PC-3 (cell line): ENCODE data around the gene OOSP3. TPM values are rescaled to one million over a fixed set of nuclear protein-coding genes. Genes with fewer than 3 reads are reported as not detected.

Source experiments
- ATAC-seq: fragments of 200-7000 bp; cut with Tn5 transposase; 2 replicates; pipeline ENCODE4 v1.9.1; 2020; ENCODE audit warnings: mild to moderate bottlenecking, moderate library complexity
- BruUV-seq: library from RNA; stranded (reverse); fragments of 400-500 nt; replicated peaks from 2 replicates; lab custom pipeline; 2021; lab: Mats Ljungman, UMichigan
- CTCF ChIA-PET: fragments of 300-600 bp; sonication (Branson Sonifier 250); formaldehyde crosslinking; loops from one replicate; lab custom pipeline; 2022; ENCODE audit warnings: antibody characterized with exemption; lab: Charles Lee
- POLR2A ChIA-PET: fragments of 300-600 bp; sonication (Branson Sonifier 250); formaldehyde crosslinking; loops from one replicate; lab custom pipeline; 2022; ENCODE audit warnings: antibody characterized with exemption; ENCODE audit not compliant: unreplicated experiment; lab: Charles Lee
- DNase-seq: peaks from one replicate; pipeline ENCODE4 v3.0.0-alpha.2; 2015
- H2AFZ ChIP-seq: fragments of 300-600 bp; sonication (generic); 2 replicates; pipeline ENCODE4 v1.6.0; 2016; ENCODE audit warnings: antibody characterized with exemption, low read length
- H3F3A ChIP-seq: fragments of 300-600 bp; sonication (generic); one replicate; pipeline ENCODE4 v1.6.0; 2017; ENCODE audit warnings: antibody characterized with exemption, low read length, control low read depth, mild to moderate bottlenecking; ENCODE audit not compliant: unreplicated experiment
- H3K27ac ChIP-seq: fragments of 300-600 bp; sonication (generic); 2 replicates; pipeline ENCODE4 v1.5.1; 2016; ENCODE audit warnings: mild to moderate bottlenecking, low read length
- H3K27me3 ChIP-seq: fragments of 300-600 bp; sonication (generic); 2 replicates; pipeline ENCODE4 v1.6.1; 2016; ENCODE audit warnings: low read length, mixed read lengths
- H3K36me3 ChIP-seq: fragments of 300-600 bp; sonication (generic); 2 replicates; pipeline ENCODE4 v1.6.1; 2016; ENCODE audit warnings: low read depth, mixed run types, low read length, mixed read lengths
- H3K4me1 ChIP-seq: fragments of 300-600 bp; sonication (generic); 2 replicates; pipeline ENCODE4 v1.5.1; 2016; ENCODE audit warnings: low read length; ENCODE audit not compliant: insufficient read depth
- H3K4me2 ChIP-seq: fragments of 300-600 bp; sonication (generic); 2 replicates; pipeline ENCODE4 v1.6.0; 2016; ENCODE audit warnings: low read length
- H3K4me3 ChIP-seq: fragments of 300-600 bp; sonication (generic); 2 replicates; pipeline ENCODE4 v1.5.1; 2016; ENCODE audit warnings: mild to moderate bottlenecking, low read length, mixed read lengths
- H3K79me2 ChIP-seq: fragments of 300-600 bp; sonication (generic); 2 replicates; pipeline ENCODE4 v1.6.1; 2017; ENCODE audit warnings: low read length, mixed read lengths
- H3K9ac ChIP-seq: fragments of 300-600 bp; sonication (generic); 2 replicates; pipeline ENCODE4 v1.6.0; 2016; ENCODE audit warnings: mild to moderate bottlenecking, low read length
- H3K9me2 ChIP-seq: fragments of 300-600 bp; sonication (generic); replicated peaks from 2 replicates; pipeline ENCODE4 v1.6.1; 2016; ENCODE audit warnings: mixed run types, low read length, mixed read lengths
- H3K9me3 ChIP-seq: fragments of 300-600 bp; sonication (generic); 2 replicates; pipeline ENCODE4 v1.6.1; 2016; ENCODE audit warnings: low read length, mixed read lengths
- H4K20me1 ChIP-seq: fragments of 300-600 bp; sonication (generic); 2 replicates; pipeline ENCODE4 v1.6.1; 2016; ENCODE audit warnings: low read length, mixed read lengths
- CTCF ChIP-seq: fragments of 300-600 bp; sonication (generic); conservative IDR thresholded peaks from 2 replicates; pipeline ENCODE4 v1.5.1; 2017; ENCODE audit warnings: antibody characterized with exemption, low read depth, mild to moderate bottlenecking, low read length
- EZH2 ChIP-seq: fragments of 300-600 bp; sonication (generic); IDR thresholded peaks from one replicate; pipeline ENCODE4 v1.6.1; 2017; ENCODE audit warnings: antibody characterized with exemption, mild to moderate bottlenecking, low read length; ENCODE audit not compliant: unreplicated experiment
- EZH2phosphoT487 ChIP-seq: fragments of 300-600 bp; sonication (generic); IDR thresholded peaks from 2 replicates; pipeline ENCODE4 v1.6.1; 2018; ENCODE audit warnings: mild to moderate bottlenecking, antibody characterized with exemption, low read length, borderline replicate concordance
- intact Hi-C: fragments of 100-400 bp; cut with micrococcal nuclease; formaldehyde crosslinking; loops from 2 replicates; pipeline ENCODE4 v1.9.0; 2023
- total RNA-seq: library from RNA; depleted of rRNA; stranded (reverse); fragments of >200 nt; gene quantifications from 2 replicates; pipeline ENCODE4 v1.2.3, GENCODE V29; 2014

Gene OOSP3
- total RNA-seq, 1 experiment from 2014 or later, result not detected

GRCh38 chr11:59839615-59840014 lies 39.0 kb upstream of the OOSP3 start:
- Histone ChIP-seq H3K36me3 (no peaks in the 10 kb centered on the region), H3K27ac (no peak overlapping the region), H3K9ac (no peak overlapping the region), H3K4me3 (no peak overlapping the region), H3F3A (no peaks in the 10 kb centered on the region), H3K79me2 (no peaks in the 10 kb centered on the region), H3K27me3 (no peaks in the 10 kb centered on the region), H3K4me1 (no peaks in the 10 kb centered on the region), H2AFZ (no peak overlapping the region), H4K20me1 (no peaks in the 10 kb centered on the region), H3K9me3 (no peaks in the 10 kb centered on the region), H3K9me2 (0 out of 2 replicates have a peak, but pooled peaks cover 2% of the 10 kb centered on the region), H3K4me2 (no peak overlapping the region)
- no TSS peak for BruUV-seq
- TF ChIP-seq EZH2phosphoT487 (no peak), CTCF (no peak), EZH2 (no peak)
- DNase-seq (no peak), ATAC-seq (no peak)
- intact Hi-C loops, result no loop called here
- ChIA-PET POLR2A (no interaction called here), CTCF (no interaction called here)

- POLR2A ChIA-PET, result no interaction called here
- DNase-seq (no peak), ATAC-seq (no peak)
- Histone ChIP-seq H3K9me3 (no peaks in the 10 kb centered on the region), H4K20me1 (no peaks in the 10 kb centered on the region), H2AFZ (no peak overlapping the region), H3K4me1 (no peaks in the 10 kb centered on the region), H3K79me2 (no peaks in the 10 kb centered on the region), H3F3A (no peaks in the 10 kb centered on the region), H3K27ac (no peak overlapping the region), H3K9ac (no peak overlapping the region), H3K4me3 (no peak overlapping the region), H3K9me2 (0 out of 2 replicates have a peak, but pooled peaks cover 5% of the 10 kb centered on the region), H3K36me3 (no peaks in the 10 kb centered on the region), H3K27me3 (no peaks in the 10 kb centered on the region), H3K4me2 (no peak overlapping the region)
- TF ChIP-seq EZH2, result no peak
- TF ChIP-seq EZH2phosphoT487, result no peak
- TF ChIP-seq CTCF, result no peak
- CTCF ChIA-PET, result no interaction called here
- intact Hi-C loops, result no loop called here
- BruUV-seq, result no TSS peak
Observed at GRCh38 chr11:59841514-59841913, 37.1 kb upstream of the OOSP3 start.

GRCh38 chr11:59842316-59842715 lies 36.3 kb upstream of the OOSP3 start:
- Histone ChIP-seq H3F3A (no peaks in the 10 kb centered on the region), H3K27ac (no peak overlapping the region), H3K4me1 (no peaks in the 10 kb centered on the region), H3K4me3 (no peak overlapping the region), H3K4me2 (no peak overlapping the region), H3K36me3 (no peaks in the 10 kb centered on the region), H3K79me2 (no peaks in the 10 kb centered on the region), H2AFZ (no peak overlapping the region), H3K9me2 (0 out of 2 replicates have a peak, but pooled peaks cover 5% of the 10 kb centered on the region), H3K9ac (no peak overlapping the region), H3K27me3 (no peaks in the 10 kb centered on the region), H3K9me3 (no peaks in the 10 kb centered on the region), H4K20me1 (no peaks in the 10 kb centered on the region)
- CTCF ChIA-PET, result no interaction called here
- BruUV-seq, result no TSS peak
- TF ChIP-seq CTCF (no peak), EZH2phosphoT487 (no peak), EZH2 (no peak)
- no peak for ATAC-seq
- DNase-seq, result no peak
- POLR2A ChIA-PET, result no interaction called here
- intact Hi-C loops, result no loop called here
